Measurements from ENCODE around the gene SCAPER.

- TF ChIP-seq CTCF (IDR thresholded peaks at IDR 0.05 in 4 of 5, conservative IDR thresholded peaks at IDR 0.05 in 1 of 5) (no peak), POLR2A (IDR thresholded peaks at IDR 0.05) (no peak)
These were observed 95.6 kb downstream of the SCAPER start for GRCh38 chr15:76809412-76810103.
